ENCODE measurements around the gene FEN1. TPM values are rescaled to one million over a fixed set of nuclear protein-coding genes. Genes with fewer than 3 reads are reported as not detected.

The FEN1 gene
- polyA plus RNA-seq, 1 of the 3 experiments (the other 2 are of a cell fraction) = 35.9 TPM

DNA sequence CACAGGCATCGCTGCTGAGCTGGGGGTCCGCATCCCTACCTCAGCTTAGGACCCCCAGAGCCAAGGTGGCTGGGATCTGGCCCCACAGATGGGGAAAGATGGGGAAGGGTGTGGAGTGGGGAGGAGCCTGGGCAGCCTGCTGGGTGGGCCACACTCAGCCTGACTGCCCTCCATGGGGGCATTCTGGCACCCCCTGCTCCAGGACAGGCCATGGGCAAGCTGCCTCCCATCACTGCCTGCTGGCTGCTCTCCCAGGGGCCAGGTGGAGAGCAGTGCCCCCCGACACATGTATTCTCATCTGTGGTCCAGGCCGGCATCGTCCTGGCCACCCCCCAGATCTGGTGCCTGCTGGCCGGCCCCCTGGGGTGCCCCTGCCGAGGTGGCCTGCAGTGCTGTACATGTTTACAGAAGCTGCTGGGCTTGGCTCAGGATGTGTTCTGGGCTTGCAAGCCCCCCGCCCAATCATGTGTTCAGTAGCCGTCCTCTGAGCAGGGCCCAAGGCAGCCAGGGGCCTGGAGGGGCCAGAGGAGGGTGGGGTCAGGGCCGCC lies 48.0 kb upstream of the FEN1 start (continued):
- TF ChIP-seq, protein P1, sequence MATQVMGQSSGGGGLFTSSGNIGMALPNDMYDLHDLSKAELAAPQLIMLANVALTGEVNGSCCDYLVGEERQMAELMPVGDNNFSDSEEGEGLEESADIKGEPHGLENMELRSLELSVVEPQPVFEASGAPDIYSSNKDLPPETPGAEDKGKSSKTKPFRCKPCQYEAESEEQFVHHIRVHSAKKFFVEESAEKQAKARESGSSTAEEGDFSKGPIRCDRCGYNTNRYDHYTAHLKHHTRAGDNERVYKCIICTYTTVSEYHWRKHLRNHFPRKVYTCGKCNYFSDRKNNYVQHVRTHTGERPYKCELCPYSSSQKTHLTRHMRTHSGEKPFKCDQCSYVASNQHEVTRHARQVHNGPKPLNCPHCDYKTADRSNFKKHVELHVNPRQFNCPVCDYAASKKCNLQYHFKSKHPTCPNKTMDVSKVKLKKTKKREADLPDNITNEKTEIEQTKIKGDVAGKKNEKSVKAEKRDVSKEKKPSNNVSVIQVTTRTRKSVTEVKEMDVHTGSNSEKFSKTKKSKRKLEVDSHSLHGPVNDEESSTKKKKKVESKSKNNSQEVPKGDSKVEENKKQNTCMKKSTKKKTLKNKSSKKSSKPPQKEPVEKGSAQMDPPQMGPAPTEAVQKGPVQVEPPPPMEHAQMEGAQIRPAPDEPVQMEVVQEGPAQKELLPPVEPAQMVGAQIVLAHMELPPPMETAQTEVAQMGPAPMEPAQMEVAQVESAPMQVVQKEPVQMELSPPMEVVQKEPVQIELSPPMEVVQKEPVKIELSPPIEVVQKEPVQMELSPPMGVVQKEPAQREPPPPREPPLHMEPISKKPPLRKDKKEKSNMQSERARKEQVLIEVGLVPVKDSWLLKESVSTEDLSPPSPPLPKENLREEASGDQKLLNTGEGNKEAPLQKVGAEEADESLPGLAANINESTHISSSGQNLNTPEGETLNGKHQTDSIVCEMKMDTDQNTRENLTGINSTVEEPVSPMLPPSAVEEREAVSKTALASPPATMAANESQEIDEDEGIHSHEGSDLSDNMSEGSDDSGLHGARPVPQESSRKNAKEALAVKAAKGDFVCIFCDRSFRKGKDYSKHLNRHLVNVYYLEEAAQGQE (IDR thresholded peaks at IDR 0.05; ENCODE audit: low read depth, low read length) = no peak
- TF ChIP-seq, protein P2, sequence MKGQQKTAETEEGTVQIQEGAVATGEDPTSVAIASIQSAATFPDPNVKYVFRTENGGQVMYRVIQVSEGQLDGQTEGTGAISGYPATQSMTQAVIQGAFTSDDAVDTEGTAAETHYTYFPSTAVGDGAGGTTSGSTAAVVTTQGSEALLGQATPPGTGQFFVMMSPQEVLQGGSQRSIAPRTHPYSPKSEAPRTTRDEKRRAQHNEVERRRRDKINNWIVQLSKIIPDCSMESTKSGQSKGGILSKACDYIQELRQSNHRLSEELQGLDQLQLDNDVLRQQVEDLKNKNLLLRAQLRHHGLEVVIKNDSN (IDR thresholded peaks at IDR 0.05; ENCODE audit: borderline replicate concordance, low read depth) = no peak

DNA sequence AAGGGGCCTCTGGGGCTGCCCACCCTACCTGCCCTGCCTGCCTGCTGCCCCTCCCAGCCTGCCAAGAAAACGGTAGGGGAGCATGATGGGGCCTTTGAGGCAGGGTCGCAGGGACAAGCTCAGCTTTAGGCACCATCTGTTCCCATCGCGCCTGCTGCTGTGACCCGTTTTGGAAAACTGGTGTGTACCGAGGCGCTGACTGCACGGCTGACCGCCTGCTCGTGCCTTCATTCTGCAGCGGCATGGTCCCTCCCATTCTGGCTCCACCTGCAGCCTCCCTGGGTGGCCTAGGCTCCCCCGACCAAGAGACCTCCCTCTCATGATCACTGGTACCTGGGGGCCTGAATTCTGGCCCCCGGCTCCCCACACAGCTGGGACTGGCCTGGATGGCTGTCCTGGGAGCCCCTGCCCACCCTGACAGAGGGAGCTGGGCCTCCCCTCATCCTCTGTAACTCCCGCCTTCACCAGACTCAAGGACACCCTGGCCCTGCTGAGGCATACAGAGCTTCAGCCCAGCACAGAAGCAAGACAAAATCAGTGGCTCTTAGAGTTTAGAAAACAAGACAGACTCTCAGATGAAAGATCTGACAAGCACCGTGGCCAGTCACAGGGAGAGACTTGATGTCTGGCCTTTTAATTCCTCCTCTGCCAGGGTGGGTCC lies 46.8 kb upstream of the FEN1 start:
- CTCF ChIA-PET = interaction anchor here (1.0 to 9.1 kb wide), 7 partner anchors 12 to 362 kb away, joined by 3 to 285 read pairs (median 50); partner anchors contain the start of genes FADS1, FEN1 and TMEM258
- TF ChIP-seq RAD21 (IDR thresholded peaks at IDR 0.05; ENCODE audit: low read length) = no peak
- TF ChIP-seq, protein P3, sequence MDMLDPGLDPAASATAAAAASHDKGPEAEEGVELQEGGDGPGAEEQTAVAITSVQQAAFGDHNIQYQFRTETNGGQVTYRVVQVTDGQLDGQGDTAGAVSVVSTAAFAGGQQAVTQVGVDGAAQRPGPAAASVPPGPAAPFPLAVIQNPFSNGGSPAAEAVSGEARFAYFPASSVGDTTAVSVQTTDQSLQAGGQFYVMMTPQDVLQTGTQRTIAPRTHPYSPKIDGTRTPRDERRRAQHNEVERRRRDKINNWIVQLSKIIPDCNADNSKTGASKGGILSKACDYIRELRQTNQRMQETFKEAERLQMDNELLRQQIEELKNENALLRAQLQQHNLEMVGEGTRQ (IDR thresholded peaks at IDR 0.05; ENCODE audit: borderline replicate concordance, low read depth, low read length) = no peak
- TF ChIP-seq FOXJ3 (CRISPR knock-in tag; IDR thresholded peaks at IDR 0.05) = no peak
- TF ChIP-seq, protein P4, sequence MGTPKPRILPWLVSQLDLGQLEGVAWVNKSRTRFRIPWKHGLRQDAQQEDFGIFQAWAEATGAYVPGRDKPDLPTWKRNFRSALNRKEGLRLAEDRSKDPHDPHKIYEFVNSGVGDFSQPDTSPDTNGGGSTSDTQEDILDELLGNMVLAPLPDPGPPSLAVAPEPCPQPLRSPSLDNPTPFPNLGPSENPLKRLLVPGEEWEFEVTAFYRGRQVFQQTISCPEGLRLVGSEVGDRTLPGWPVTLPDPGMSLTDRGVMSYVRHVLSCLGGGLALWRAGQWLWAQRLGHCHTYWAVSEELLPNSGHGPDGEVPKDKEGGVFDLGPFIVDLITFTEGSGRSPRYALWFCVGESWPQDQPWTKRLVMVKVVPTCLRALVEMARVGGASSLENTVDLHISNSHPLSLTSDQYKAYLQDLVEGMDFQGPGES (IDR thresholded peaks at IDR 0.05; ENCODE audit: low read depth, low read length) = no peak
- TF ChIP-seq, protein P1 (IDR thresholded peaks at IDR 0.05; ENCODE audit: low read depth, low read length) = no peak
- no peak for TF ChIP-seq NRF1 (IDR thresholded peaks at IDR 0.05; ENCODE audit: low read depth, low read length)
- no peak for TF ChIP-seq SIN3A (IDR thresholded peaks at IDR 0.05; ENCODE audit: borderline replicate concordance, low read depth, low read length)
- TF ChIP-seq FOSL2 (IDR thresholded peaks at IDR 0.05; ENCODE audit: borderline replicate concordance, low read depth) = no peak
- no peak for TF ChIP-seq FOXM1 (IDR thresholded peaks at IDR 0.05; ENCODE audit: low read depth)
- TF ChIP-seq, protein P5, sequence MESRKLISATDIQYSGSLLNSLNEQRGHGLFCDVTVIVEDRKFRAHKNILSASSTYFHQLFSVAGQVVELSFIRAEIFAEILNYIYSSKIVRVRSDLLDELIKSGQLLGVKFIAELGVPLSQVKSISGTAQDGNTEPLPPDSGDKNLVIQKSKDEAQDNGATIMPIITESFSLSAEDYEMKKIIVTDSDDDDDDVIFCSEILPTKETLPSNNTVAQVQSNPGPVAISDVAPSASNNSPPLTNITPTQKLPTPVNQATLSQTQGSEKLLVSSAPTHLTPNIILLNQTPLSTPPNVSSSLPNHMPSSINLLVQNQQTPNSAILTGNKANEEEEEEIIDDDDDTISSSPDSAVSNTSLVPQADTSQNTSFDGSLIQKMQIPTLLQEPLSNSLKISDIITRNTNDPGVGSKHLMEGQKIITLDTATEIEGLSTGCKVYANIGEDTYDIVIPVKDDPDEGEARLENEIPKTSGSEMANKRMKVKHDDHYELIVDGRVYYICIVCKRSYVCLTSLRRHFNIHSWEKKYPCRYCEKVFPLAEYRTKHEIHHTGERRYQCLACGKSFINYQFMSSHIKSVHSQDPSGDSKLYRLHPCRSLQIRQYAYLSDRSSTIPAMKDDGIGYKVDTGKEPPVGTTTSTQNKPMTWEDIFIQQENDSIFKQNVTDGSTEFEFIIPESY (IDR thresholded peaks at IDR 0.05; ENCODE audit: borderline replicate concordance, low read depth) = no peak
- no peak for TF ChIP-seq EZH2phosphoT487 (IDR thresholded peaks at IDR 0.05; ENCODE audit: borderline replicate concordance, low read depth)
- TF ChIP-seq, protein P6, sequence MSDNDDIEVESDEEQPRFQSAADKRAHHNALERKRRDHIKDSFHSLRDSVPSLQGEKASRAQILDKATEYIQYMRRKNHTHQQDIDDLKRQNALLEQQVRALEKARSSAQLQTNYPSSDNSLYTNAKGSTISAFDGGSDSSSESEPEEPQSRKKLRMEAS (IDR thresholded peaks at IDR 0.05; ENCODE audit: low read depth) = no peak
- TF ChIP-seq RCOR1 (IDR thresholded peaks at IDR 0.05; ENCODE audit: low read length) = no peak
- no peak for TF ChIP-seq MEF2A (IDR thresholded peaks at IDR 0.05; ENCODE audit: borderline replicate concordance, low read depth)

More for the DNA sequence above, 46.8 kb upstream of the FEN1 start:
- H4K20me1 ChIP-seq (ENCODE audit: insufficient read depth) = no peaks in the 10 kb centered on the region
- H3K4me2 ChIP-seq = no peak overlapping the region
- H3K27me3 ChIP-seq (ENCODE audit: insufficient read depth) = no peaks in the 10 kb centered on the region
- H3K4me1 ChIP-seq (ENCODE audit: control insufficient read depth in 1 of 2, insufficient read depth in 2 of 2, low read depth in 1 of 2, low read length in 1 of 2) = peaks cover 0 to 8% of the 10 kb centered on the region in 2 experiments; a peak in 1 of 4 replicates
- POLR2A ChIA-PET = interaction anchor here (2.5 kb wide), 1 partner anchor 46 kb away, joined by 23 read pairs; the partner anchor contains the start of genes FEN1 and TMEM258
- no peak overlapping the region for H2AFZ ChIP-seq (ENCODE audit: low read depth)
- H3K9ac ChIP-seq = no peak overlapping the region
- no peaks in the 10 kb centered on the region for H3K79me2 ChIP-seq (ENCODE audit: insufficient read depth)
- H3K36me3 ChIP-seq (replicated peaks in 1 of 2; ENCODE audit: control insufficient read depth in 1 of 2, insufficient read depth in 2 of 2, low read length in 1 of 2) = peaks cover 0 to 2% of the 10 kb centered on the region in 2 experiments
- H3K27ac ChIP-seq (ENCODE audit: low read depth in 2 of 2, low read length in 1 of 2) = no peak overlapping the region
- 83% methylated on average over 7 of the region's 15 CpGs for WGBS (ENCODE audit: low lambda C conversion rate)
- H3K4me3 ChIP-seq (ENCODE audit: low read depth in 2 of 2, low read length in 1 of 2) = no peak overlapping the region
- no peak for DNase-seq
- no peaks in the 10 kb centered on the region for H3F3A ChIP-seq (replicated peaks; ENCODE audit: insufficient read depth)
- no peaks in the 10 kb centered on the region for H3K9me2 ChIP-seq
- H3K9me3 ChIP-seq = no peaks in the 10 kb centered on the region
